ENCODE results near the gene ARSJ. TPM values are rescaled to one million over a fixed set of nuclear protein-coding genes. Genes with fewer than 3 reads are reported as not detected.
"Not testable (repeated sequence)": the region's sequence is repeated elsewhere in the genome, so short reads cannot be mapped to it uniquely, and the experiment has no call there.

ARSJ gene
- total RNA-seq, 4 donors from 2014 or later = 0.15 to 0.67 (median 0.46) TPM

DNA sequence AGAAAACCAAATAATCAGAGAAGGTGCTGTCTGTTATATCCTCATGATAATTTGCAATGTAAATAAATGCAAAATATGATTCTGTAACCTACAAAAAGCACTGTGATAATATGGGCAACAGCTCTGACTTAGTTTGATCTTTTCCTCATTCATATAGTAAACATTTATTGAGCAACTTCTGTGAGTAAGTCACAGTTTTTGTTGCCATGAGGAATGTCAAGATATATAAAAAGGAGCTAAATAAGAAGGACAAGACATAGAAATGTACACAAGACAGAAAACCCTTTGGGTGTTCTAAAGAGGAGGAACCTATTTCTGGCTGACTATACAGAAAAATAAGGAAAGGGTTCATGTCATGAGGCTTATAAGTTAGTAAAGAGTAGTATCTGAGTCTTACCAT is 44.3 kb downstream of the ARSJ start:
- no peak for DNase-seq
- no peak for ATAC-seq
- in situ Hi-C loops (cut with MboI; ENCODE audit: low sequenced_read_pairs in 4 of 4) = no loop called here
- no peaks in the 10 kb centered on the region for H3K36me3 ChIP-seq
- H3K27ac ChIP-seq = no peak overlapping the region
- intact Hi-C loops (cut with DNase I; ENCODE audit: low total_unique reads) = no loop called here
- H3K27me3 ChIP-seq = no peaks in the 10 kb centered on the region
- no peaks in the 10 kb centered on the region for H3K9me3 ChIP-seq
- no peak overlapping the region for H3K4me3 ChIP-seq
- no peaks in the 10 kb centered on the region for H3K4me1 ChIP-seq
- TF ChIP-seq POLR2A (IDR thresholded peaks at IDR 0.05) = no peak
- TF ChIP-seq, protein P1, sequence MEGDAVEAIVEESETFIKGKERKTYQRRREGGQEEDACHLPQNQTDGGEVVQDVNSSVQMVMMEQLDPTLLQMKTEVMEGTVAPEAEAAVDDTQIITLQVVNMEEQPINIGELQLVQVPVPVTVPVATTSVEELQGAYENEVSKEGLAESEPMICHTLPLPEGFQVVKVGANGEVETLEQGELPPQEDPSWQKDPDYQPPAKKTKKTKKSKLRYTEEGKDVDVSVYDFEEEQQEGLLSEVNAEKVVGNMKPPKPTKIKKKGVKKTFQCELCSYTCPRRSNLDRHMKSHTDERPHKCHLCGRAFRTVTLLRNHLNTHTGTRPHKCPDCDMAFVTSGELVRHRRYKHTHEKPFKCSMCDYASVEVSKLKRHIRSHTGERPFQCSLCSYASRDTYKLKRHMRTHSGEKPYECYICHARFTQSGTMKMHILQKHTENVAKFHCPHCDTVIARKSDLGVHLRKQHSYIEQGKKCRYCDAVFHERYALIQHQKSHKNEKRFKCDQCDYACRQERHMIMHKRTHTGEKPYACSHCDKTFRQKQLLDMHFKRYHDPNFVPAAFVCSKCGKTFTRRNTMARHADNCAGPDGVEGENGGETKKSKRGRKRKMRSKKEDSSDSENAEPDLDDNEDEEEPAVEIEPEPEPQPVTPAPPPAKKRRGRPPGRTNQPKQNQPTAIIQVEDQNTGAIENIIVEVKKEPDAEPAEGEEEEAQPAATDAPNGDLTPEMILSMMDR (IDR thresholded peaks at IDR 0.05 in 4 of 5, conservative IDR thresholded peaks at IDR 0.05 in 1 of 5) = no peak

DNA sequence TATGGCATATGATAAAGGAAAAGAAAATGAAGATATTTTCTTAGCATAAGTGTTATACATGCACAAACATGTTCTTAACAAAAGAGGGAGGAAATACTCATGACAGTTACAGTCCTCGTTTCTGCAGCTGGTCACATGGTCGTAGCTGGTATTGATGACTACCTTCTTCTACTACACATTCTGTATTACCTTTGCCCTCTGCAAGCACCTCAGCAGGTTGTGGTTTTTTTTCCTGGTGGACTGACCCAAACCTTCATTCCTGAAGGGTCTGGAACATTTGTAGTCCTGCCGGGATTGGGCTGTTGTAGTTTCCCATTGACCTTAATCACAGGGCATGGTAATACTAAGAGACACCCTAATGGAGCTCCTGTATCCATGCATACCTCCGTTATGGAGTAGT is 54.7 kb downstream of the ARSJ start:
- in situ Hi-C loops (cut with MboI; ENCODE audit: low sequenced_read_pairs in 4 of 4) = loop anchor here in 2 of 4 donors (25.0 kb wide), 1 partner anchor 537 kb away; no protein-coding TSS in a partner anchor
- ATAC-seq = not testable (repeated sequence)

DNA sequence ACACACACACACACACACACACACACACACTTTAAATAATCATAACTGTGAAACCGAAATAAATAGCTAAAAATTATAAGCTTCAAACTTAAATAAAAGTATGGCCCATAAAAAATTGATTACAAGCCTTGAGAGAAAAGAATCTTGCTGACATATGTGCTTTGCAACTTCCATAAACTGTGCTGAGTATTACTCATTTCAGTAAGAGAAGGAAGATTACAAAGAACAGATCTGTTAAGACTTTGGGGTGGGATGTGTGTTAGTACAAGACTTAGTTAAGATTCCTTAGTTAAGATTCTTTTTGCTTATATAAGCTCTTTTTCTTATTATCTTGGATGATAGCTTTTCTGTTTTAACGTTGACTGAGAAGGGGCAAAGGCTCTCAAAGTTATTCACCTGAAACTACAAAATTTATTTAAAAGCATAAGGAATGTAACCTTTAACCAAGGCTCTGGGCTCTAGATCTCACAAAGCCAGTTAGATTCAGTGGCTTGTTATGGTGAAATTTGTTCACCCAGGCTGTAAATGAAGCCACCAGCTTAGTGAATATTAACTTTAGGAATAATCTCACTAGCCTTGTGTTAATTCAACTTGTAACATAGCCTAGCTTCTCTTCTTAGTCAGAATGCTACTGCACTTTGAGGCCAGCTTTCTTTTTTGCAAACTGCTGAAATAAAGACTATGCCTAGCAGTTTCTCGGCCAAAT is 58.2 kb downstream of the ARSJ start:
- Histone ChIP-seq H3K4me3 (no peak overlapping the region), H3K4me1 (no peaks in the 10 kb centered on the region), H3K36me3 (no peaks in the 10 kb centered on the region), H3K27me3 (no peaks in the 10 kb centered on the region), H3K9me3 (no peaks in the 10 kb centered on the region), H3K27ac (no peak overlapping the region)
- no peak for TF ChIP-seq POLR2A (IDR thresholded peaks at IDR 0.05)
- TF ChIP-seq, protein P1 (IDR thresholded peaks at IDR 0.05 in 4 of 5, conservative IDR thresholded peaks at IDR 0.05 in 1 of 5) = no peak
- intact Hi-C loops (cut with DNase I; ENCODE audit: low total_unique reads) = no loop called here
- in situ Hi-C loops (cut with MboI; ENCODE audit: low sequenced_read_pairs in 4 of 4) = loop anchor here in 2 of 4 donors (25.0 kb wide), 1 partner anchor 534 kb away; no protein-coding TSS in a partner anchor
- ATAC-seq (no peak), DNase-seq (no peak)

More for the DNA sequence above, 54.7 kb downstream of the ARSJ start:
- DNase-seq; H3K4me1 ChIP-seq; H3K27ac ChIP-seq; H3K4me3 ChIP-seq; H3K27me3 ChIP-seq; intact Hi-C loops (cut with DNase I; ENCODE audit: low total_unique reads); H3K36me3 ChIP-seq; H3K9me3 ChIP-seq: not testable (repeated sequence)

DNA sequence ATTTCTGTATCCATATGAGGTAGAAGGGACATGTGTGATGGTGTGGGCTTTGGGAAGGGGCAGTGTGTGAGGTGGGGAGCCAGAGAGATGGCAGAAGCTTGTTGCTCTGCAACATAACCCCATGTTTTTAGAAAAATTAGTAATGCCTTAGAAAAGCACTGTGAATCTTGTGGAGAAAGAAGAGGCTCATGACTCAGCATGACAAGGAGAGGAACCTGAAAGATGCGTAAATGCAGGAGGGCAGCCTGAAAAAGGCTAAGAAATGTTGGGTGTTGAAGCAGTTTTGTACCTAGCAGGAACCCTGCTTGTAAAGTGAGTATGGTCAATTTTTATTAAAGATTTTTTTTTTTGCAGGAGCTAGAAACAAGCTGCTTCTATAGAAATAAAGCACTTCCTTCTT is 59.8 kb downstream of the ARSJ start:
- no peak overlapping the region for H3K4me3 ChIP-seq
- intact Hi-C loops (cut with DNase I; ENCODE audit: low total_unique reads) = no loop called here
- H3K36me3 ChIP-seq = no peaks in the 10 kb centered on the region
- no peak overlapping the region for H3K27ac ChIP-seq
- in situ Hi-C loops (cut with MboI; ENCODE audit: low sequenced_read_pairs in 4 of 4) = loop anchor here in 2 of 4 donors (25.0 kb wide), 1 partner anchor 532 kb away; no protein-coding TSS in a partner anchor
- H3K27me3 ChIP-seq = no peaks in the 10 kb centered on the region
- TF ChIP-seq, protein P1 (IDR thresholded peaks at IDR 0.05 in 4 of 5, conservative IDR thresholded peaks at IDR 0.05 in 1 of 5) = no peak
- no peak for TF ChIP-seq POLR2A (IDR thresholded peaks at IDR 0.05)
- H3K4me1 ChIP-seq = no peaks in the 10 kb centered on the region
- ATAC-seq = no peak
- DNase-seq = no peak
- no peaks in the 10 kb centered on the region for H3K9me3 ChIP-seq

DNA sequence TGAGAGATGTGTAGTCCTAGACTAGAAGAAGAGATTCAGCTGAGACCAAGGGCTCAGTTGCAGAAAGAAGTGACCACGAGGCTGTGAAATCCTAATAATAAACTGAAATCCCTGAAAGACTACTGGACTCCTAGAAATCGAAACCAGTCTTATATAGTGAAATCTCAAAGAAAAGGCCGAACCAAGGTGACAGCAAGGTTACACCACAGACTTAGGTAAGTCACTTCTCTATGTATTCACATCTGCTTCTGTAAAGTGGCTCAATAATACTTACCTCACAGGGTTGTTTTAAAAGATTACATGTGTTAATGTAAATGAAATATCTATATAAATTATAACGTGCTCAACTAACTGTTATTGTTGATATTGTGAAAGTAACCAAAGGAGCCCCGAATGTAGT is 60.3 kb downstream of the ARSJ start:
- in situ Hi-C loops (cut with MboI; ENCODE audit: low sequenced_read_pairs in 4 of 4) = loop anchor here in 2 of 4 donors (25.0 kb wide), 1 partner anchor 532 kb away; no protein-coding TSS in a partner anchor
- Histone ChIP-seq H3K27me3 (no peaks in the 10 kb centered on the region), H3K9me3 (no peaks in the 10 kb centered on the region), H3K4me3 (no peak overlapping the region), H3K27ac (no peak overlapping the region), H3K4me1 (no peaks in the 10 kb centered on the region), H3K36me3 (no peaks in the 10 kb centered on the region)
- DNase-seq (no peak), ATAC-seq (no peak)
- intact Hi-C loops (cut with DNase I; ENCODE audit: low total_unique reads) = no loop called here
- no peak for TF ChIP-seq POLR2A (IDR thresholded peaks at IDR 0.05)
- TF ChIP-seq, protein P1 (IDR thresholded peaks at IDR 0.05 in 4 of 5, conservative IDR thresholded peaks at IDR 0.05 in 1 of 5) = no peak
